Caco-2 (cell line): ENCODE measurements around the gene ODF2. TPM values are rescaled to one million over a fixed set of nuclear protein-coding genes. Genes with fewer than 3 reads are reported as not detected.

Experiments
- BruUV-seq: library from RNA; stranded (reverse); fragments of 400-500 nt; replicated peaks from 2 replicates; lab custom pipeline; 2021; lab: Mats Ljungman, UMichigan
- CTCF ChIA-PET: fragments of 300-600 bp; sonication (Branson Sonifier 250); formaldehyde crosslinking; loops from one replicate; lab custom pipeline; 2022; ENCODE audit warnings: antibody characterized with exemption; lab: Charles Lee
- POLR2A ChIA-PET: fragments of 300-600 bp; sonication (Branson Sonifier 250); formaldehyde crosslinking; loops from one replicate; lab custom pipeline; 2022; ENCODE audit warnings: antibody characterized with exemption; lab: Charles Lee
- DNase-seq, 2 experiments: peaks; one replicate each; pipeline versions ENCODE4 v3.0.0 to v3.0.0-alpha.2; 2020 to 2022
- H3K27me3 ChIP-seq: replicated peaks from 2 replicates; pipeline ENCODE4 v1.6.0; 2011; ENCODE audit warnings: low read length; ENCODE audit not compliant: control insufficient read depth, insufficient read depth
- H3K36me3 ChIP-seq: 2 replicates; pipeline ENCODE4 v1.5.1; 2011; ENCODE audit warnings: low read length; ENCODE audit not compliant: control insufficient read depth, insufficient read depth
- H3K4me1 ChIP-seq: fragments of 250-450 bp; sonication (Bioruptor Pico); 2 replicates; pipeline ENCODE4 v1.5.1; 2020; ENCODE audit warnings: mild to moderate bottlenecking
- H3K4me3 ChIP-seq: 2 replicates; pipeline ENCODE4 v1.5.1; 2011; ENCODE audit warnings: low read depth, mild to moderate bottlenecking, control low read depth, low read length
- H3K9me3 ChIP-seq: fragments of 250-450 bp; sonication (Bioruptor Pico); 2 replicates; pipeline ENCODE4 v1.5.1; 2020; ENCODE audit warnings: mild to moderate bottlenecking, moderate library complexity
- H3K27ac Mint-ChIP-seq: one replicate; pipeline ENCODE4 v1.8.0; 2022; ENCODE audit warnings: mixed read lengths; ENCODE audit not compliant: unreplicated experiment
- H3K27me3 Mint-ChIP-seq: one replicate; pipeline ENCODE4 v1.8.0; 2022; ENCODE audit warnings: mixed read lengths; ENCODE audit not compliant: insufficient read depth, unreplicated experiment
- H3K36me3 Mint-ChIP-seq: one replicate; pipeline ENCODE4 v1.8.0; 2022; ENCODE audit warnings: mild to moderate bottlenecking, mixed read lengths; ENCODE audit not compliant: insufficient read depth, unreplicated experiment
- H3K4me1 Mint-ChIP-seq: one replicate; pipeline ENCODE4 v1.8.0; 2022; ENCODE audit warnings: low read depth, mixed read lengths; ENCODE audit not compliant: unreplicated experiment
- H3K4me3 Mint-ChIP-seq: one replicate; pipeline ENCODE4 v1.8.0; 2022; ENCODE audit warnings: mild to moderate bottlenecking, moderate library complexity, mixed read lengths; ENCODE audit not compliant: unreplicated experiment
- H3K9me3 Mint-ChIP-seq: one replicate; pipeline ENCODE4 v1.8.0; 2022; ENCODE audit warnings: mixed read lengths; ENCODE audit not compliant: unreplicated experiment
- intact Hi-C: fragments of 100-400 bp; cut with micrococcal nuclease; formaldehyde crosslinking; loops from one replicate; pipeline ENCODE4 v1.10.0; 2022; ENCODE audit not compliant: unreplicated experiment
- total RNA-seq: library from RNA; stranded (reverse); gene quantifications from 2 replicates; pipeline ENCODE4 v1.2.3, GENCODE V29; 2022
- TF ChIP-seq, protein P1 (sequence below), 2 experiments: fragments of 200-600 bp in 1 of 2; IDR thresholded peaks; 1 replicate in 1 of 2; 2 replicates in 1 of 2; pipeline versions ENCODE4 v1.5.1 to v1.8.0; 2011 to 2022; ENCODE audit warnings: antibody characterized with exemption in 1 of 2, control low read depth in 1 of 2, inconsistent platforms in 1 of 2, low read depth in 1 of 2, low read length in 1 of 2, mild to moderate bottlenecking in 1 of 2, moderate library complexity in 1 of 2; ENCODE audit not compliant: insufficient read depth in 1 of 2, severe bottlenecking in 1 of 2, unreplicated experiment in 1 of 2

The ODF2 gene
- total RNA-seq, 1 experiment from 2014 or later: 34.9 TPM

DNA sequence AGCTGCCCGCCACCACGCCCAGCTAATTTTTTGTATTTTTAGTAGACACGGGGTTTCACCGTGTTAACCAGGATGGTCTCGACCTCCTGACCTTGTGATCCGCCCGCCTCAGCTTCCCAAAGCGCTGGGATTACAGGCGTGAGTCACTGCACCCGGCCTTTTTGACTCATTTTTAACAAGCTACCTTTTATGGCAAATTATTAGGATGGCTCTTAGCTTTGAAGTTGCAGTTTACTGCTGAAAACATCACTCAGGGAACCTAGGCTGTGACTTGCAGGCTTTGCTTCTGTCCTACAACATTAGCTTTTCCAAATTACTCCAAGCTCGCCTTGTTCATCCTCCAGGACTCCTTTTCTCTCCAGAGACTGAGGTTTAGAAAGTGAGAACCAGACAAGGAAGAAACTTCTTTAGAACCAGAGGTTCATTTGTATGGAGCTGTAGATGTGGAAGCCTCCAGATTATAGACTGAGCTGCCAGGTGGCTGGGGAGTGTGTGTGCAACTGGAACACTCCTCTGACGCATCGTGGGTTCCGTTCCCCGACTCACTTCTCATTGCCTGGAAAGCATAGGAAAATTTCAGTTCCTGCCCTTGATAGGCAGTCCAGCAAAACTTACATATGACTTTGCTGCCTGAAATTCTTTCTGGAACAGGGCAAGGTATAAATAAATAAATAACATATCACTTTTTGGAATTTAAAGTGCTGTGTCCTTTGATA, 72.8 kb downstream of the ODF2 start:
- DNase-seq: no peak
- peaks cover 2% of the 10 kb centered on the region for H3K36me3 ChIP-seq
- Mint-ChIP-seq H3K27ac (no peak overlapping the region), H3K9me3 (no peaks in the 10 kb centered on the region), H3K4me3 (no peak overlapping the region), H3K27me3 (no peaks in the 10 kb centered on the region), H3K4me1 (no peaks in the 10 kb centered on the region), H3K36me3 (peaks cover 54% of the 10 kb centered on the region)
- no TSS peak for BruUV-seq
- POLR2A ChIA-PET: no interaction called here
- TF ChIP-seq, protein P1, sequence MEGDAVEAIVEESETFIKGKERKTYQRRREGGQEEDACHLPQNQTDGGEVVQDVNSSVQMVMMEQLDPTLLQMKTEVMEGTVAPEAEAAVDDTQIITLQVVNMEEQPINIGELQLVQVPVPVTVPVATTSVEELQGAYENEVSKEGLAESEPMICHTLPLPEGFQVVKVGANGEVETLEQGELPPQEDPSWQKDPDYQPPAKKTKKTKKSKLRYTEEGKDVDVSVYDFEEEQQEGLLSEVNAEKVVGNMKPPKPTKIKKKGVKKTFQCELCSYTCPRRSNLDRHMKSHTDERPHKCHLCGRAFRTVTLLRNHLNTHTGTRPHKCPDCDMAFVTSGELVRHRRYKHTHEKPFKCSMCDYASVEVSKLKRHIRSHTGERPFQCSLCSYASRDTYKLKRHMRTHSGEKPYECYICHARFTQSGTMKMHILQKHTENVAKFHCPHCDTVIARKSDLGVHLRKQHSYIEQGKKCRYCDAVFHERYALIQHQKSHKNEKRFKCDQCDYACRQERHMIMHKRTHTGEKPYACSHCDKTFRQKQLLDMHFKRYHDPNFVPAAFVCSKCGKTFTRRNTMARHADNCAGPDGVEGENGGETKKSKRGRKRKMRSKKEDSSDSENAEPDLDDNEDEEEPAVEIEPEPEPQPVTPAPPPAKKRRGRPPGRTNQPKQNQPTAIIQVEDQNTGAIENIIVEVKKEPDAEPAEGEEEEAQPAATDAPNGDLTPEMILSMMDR (IDR thresholded peaks at IDR 0.05; ENCODE audit: insufficient read depth in 1 of 2, low read depth in 1 of 2, low read length in 1 of 2, severe bottlenecking in 1 of 2, unreplicated experiment in 1 of 2): no peak
- CTCF ChIA-PET: no interaction called here
- no peaks in the 10 kb centered on the region for H3K4me1 ChIP-seq
- H3K27me3 ChIP-seq: no peaks in the 10 kb centered on the region
- H3K4me3 ChIP-seq: no peak overlapping the region
- no peaks in the 10 kb centered on the region for H3K9me3 ChIP-seq
- intact Hi-C loops: no loop called here

DNA sequence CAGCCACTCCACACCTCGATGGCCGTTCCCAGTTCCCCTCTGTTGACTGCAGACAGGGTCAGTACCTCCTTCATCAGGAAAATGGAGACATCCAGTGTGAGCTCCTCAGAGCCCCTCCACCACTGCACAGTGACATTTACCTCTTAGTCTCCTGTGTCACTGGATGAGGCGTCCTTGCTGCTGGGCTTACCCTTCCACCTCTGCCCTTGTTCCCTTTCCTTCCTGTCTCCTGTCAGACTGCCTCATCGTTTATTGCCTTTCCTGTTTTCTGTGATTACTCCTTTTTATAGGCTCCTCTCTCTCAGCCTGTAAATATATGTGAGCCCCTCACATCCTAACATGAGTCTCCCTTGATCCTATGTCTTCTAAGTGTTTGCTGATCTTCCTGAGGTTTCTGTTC, 73.4 kb downstream of the ODF2 start:
- Mint-ChIP-seq H3K9me3 (no peaks in the 10 kb centered on the region), H3K27ac (no peak overlapping the region), H3K4me3 (no peak overlapping the region), H3K27me3 (no peaks in the 10 kb centered on the region), H3K36me3 (peaks cover 52% of the 10 kb centered on the region), H3K4me1 (no peaks in the 10 kb centered on the region)
- Histone ChIP-seq H3K9me3 (no peaks in the 10 kb centered on the region), H3K36me3 (peaks cover 2% of the 10 kb centered on the region), H3K4me1 (no peaks in the 10 kb centered on the region), H3K27me3 (no peaks in the 10 kb centered on the region), H3K4me3 (no peak overlapping the region)
- no peak for DNase-seq
- intact Hi-C loops: no loop called here
- CTCF ChIA-PET: no interaction called here
- POLR2A ChIA-PET: no interaction called here
- TF ChIP-seq, protein P1 (IDR thresholded peaks at IDR 0.05; ENCODE audit: insufficient read depth in 1 of 2, low read depth in 1 of 2, low read length in 1 of 2, severe bottlenecking in 1 of 2, unreplicated experiment in 1 of 2): no peak
- BruUV-seq: no TSS peak

DNA sequence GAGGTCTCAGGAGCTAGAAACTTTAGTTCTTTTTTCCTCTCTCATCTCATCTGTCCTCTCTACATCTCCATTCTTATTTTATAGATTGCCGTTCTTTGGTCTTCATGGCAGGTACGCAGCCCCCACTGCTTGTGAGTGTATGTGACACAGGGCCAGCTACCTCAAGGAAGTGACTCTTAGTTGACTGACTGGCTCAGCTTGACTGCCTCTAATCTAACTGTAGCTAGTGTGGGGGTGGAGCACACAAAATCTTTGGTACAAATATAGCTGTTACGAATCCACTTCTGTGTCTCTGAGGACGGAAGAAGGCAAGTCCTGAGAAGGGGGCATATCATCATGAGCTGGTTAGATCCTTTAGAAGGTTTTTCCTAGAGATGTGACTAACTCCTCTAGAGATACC, 76.8 kb downstream of the ODF2 start:
- no peak overlapping the region for H3K4me3 Mint-ChIP-seq
- TF ChIP-seq, protein P1 (IDR thresholded peaks at IDR 0.05; ENCODE audit: insufficient read depth in 1 of 2, low read depth in 1 of 2, low read length in 1 of 2, severe bottlenecking in 1 of 2, unreplicated experiment in 1 of 2): no peak
- Histone ChIP-seq H3K4me3 (no peak overlapping the region), H3K4me1 (no peaks in the 10 kb centered on the region), H3K36me3 (no peaks in the 10 kb centered on the region; the same call in 1 of the 2 replicates), H3K9me3 (no peaks in the 10 kb centered on the region), H3K27me3 (no peaks in the 10 kb centered on the region)
- BruUV-seq: no TSS peak
- no peak overlapping the region for H3K27ac Mint-ChIP-seq
- H3K4me1 Mint-ChIP-seq: no peaks in the 10 kb centered on the region
- DNase-seq: no peak
- H3K9me3 Mint-ChIP-seq: no peaks in the 10 kb centered on the region
- no peaks in the 10 kb centered on the region for H3K27me3 Mint-ChIP-seq
- peaks cover 43% of the 10 kb centered on the region for H3K36me3 Mint-ChIP-seq
- intact Hi-C loops: no loop called here
- ChIA-PET POLR2A (no interaction called here), CTCF (no interaction called here)
